Neural progenitor cell (in vitro differentiated cells): ENCODE data around the gene TMEM229B. TPM values are rescaled to one million over a fixed set of nuclear protein-coding genes. Genes with fewer than 3 reads are reported as not detected.

Experiments used
- DNase-seq: peaks from one replicate; pipeline ENCODE4 v3.0.0-alpha.2; 2016; ENCODE audit warnings: low spot score
- H2AFZ ChIP-seq: fragments of 200-600 bp; sonication (generic); replicated peaks from 2 replicates; pipeline ENCODE4 v1.6.1; 2016; ENCODE audit warnings: antibody characterized with exemption
- H3F3A ChIP-seq: fragments of 200-600 bp; sonication (generic); 2 replicates; pipeline ENCODE4 v1.6.1; 2016; ENCODE audit warnings: antibody characterized with exemption, low read depth
- H3K27ac ChIP-seq: fragments of 200-600 bp; sonication (generic); 2 replicates; pipeline ENCODE4 v1.5.1; 2016; ENCODE audit warnings: mild to moderate bottlenecking
- H3K27me3 ChIP-seq: fragments of 200-600 bp; sonication (generic); 2 replicates; pipeline ENCODE4 v1.6.1; 2016; ENCODE audit warnings: mild to moderate bottlenecking, moderate library complexity
- H3K36me3 ChIP-seq: fragments of 200-600 bp; sonication (generic); 2 replicates; pipeline ENCODE4 v1.5.1; 2016
- H3K4me1 ChIP-seq: fragments of 200-600 bp; sonication (generic); 2 replicates; pipeline ENCODE4 v1.6.1; 2016; ENCODE audit warnings: mixed run types
- H3K4me2 ChIP-seq: fragments of 200-600 bp; sonication (generic); 2 replicates; pipeline ENCODE4 v1.6.1; 2016
- H3K4me3 ChIP-seq: fragments of 200-600 bp; sonication (generic); 2 replicates; pipeline ENCODE4 v1.5.1; 2016
- H3K79me2 ChIP-seq: fragments of 200-600 bp; sonication (generic); 2 replicates; pipeline ENCODE4 v1.6.1; 2016; ENCODE audit warnings: low read depth
- H3K9ac ChIP-seq: fragments of 200-600 bp; sonication (generic); 2 replicates; pipeline ENCODE4 v1.6.1; 2016
- H3K9me3 ChIP-seq: fragments of 200-600 bp; sonication (generic); 2 replicates; pipeline ENCODE4 v1.5.1; 2016; ENCODE audit warnings: low read depth
- H4K20me1 ChIP-seq: fragments of 200-600 bp; sonication (generic); 2 replicates; pipeline ENCODE4 v1.6.1; 2016; ENCODE audit warnings: low read depth
- H3K27ac Mint-ChIP-seq: 3 replicates; pipeline ENCODE4 v1.8.0; 2021; ENCODE audit warnings: mixed read lengths
- H3K27me3 Mint-ChIP-seq: 2 replicates; pipeline ENCODE4 v1.8.0; 2022; ENCODE audit warnings: low read depth, mild to moderate bottlenecking, inconsistent platforms, moderate library complexity, mixed read lengths; ENCODE audit not compliant: insufficient read depth
- H3K36me3 Mint-ChIP-seq: 3 replicates; pipeline ENCODE4 v1.8.0; 2021; ENCODE audit warnings: mixed read lengths
- H3K4me1 Mint-ChIP-seq: 3 replicates; pipeline ENCODE4 v1.8.0; 2021; ENCODE audit warnings: mixed read lengths
- H3K4me3 Mint-ChIP-seq: 3 replicates; pipeline ENCODE4 v1.8.0; 2021; ENCODE audit warnings: mild to moderate bottlenecking, moderate library complexity, mixed read lengths
- H3K9me3 Mint-ChIP-seq: 3 replicates; pipeline ENCODE4 v1.8.0; 2020; ENCODE audit warnings: mixed read lengths
- CTCF ChIP-seq: fragments of 200-600 bp; sonication (generic); IDR thresholded peaks from 2 replicates; pipeline ENCODE4 v1.5.1; 2017; ENCODE audit warnings: antibody characterized with exemption, mild to moderate bottlenecking
- EZH2 ChIP-seq: fragments of 200-600 bp; sonication (generic); IDR thresholded peaks from 2 replicates; pipeline ENCODE4 v1.6.1; 2017; ENCODE audit warnings: antibody characterized with exemption, mild to moderate bottlenecking, moderate library complexity
- EZH2phosphoT487 ChIP-seq: fragments of 200-600 bp; sonication (generic); IDR thresholded peaks from 2 replicates; pipeline ENCODE4 v1.6.1; 2017; ENCODE audit warnings: antibody characterized with exemption
- total RNA-seq: library from RNA; depleted of rRNA; stranded (reverse); fragments of >200 nt; gene quantifications from 2 replicates; pipeline ENCODE4 v1.2.3, GENCODE V29; 2015; ENCODE audit warnings: low replicate concordance

TMEM229B gene
- total RNA-seq, 1 donor from 2014 or later, result not detected

GRCh38 chr14:67447033-67447381, 41.5 kb downstream of the TMEM229B start:
- TF ChIP-seq EZH2, result no peak
- H3F3A ChIP-seq, result no peaks in the 10 kb centered on the region
- peaks cover 14% of the 10 kb centered on the region for H3K9me3 Mint-ChIP-seq
- H4K20me1 ChIP-seq, result no peaks in the 10 kb centered on the region
- H3K27ac Mint-ChIP-seq, result no peak overlapping the region
- no peaks in the 10 kb centered on the region for H3K36me3 ChIP-seq
- no peaks in the 10 kb centered on the region for H3K27me3 ChIP-seq
- no peak overlapping the region for H3K9ac ChIP-seq
- H3K36me3 Mint-ChIP-seq, result peaks cover 3% of the 10 kb centered on the region
- H3K79me2 ChIP-seq, result no peaks in the 10 kb centered on the region
- no peak overlapping the region for H3K4me2 ChIP-seq
- H3K4me3 ChIP-seq, result no peak overlapping the region
- H3K27me3 Mint-ChIP-seq, result peaks cover 9% of the 10 kb centered on the region
- no peaks in the 10 kb centered on the region for H3K4me1 Mint-ChIP-seq
- H3K4me3 Mint-ChIP-seq, result no peak overlapping the region
- DNase-seq, result no peak
- no peaks in the 10 kb centered on the region for H3K9me3 ChIP-seq
- H2AFZ ChIP-seq, result no peak overlapping the region
- no peak overlapping the region for H3K27ac ChIP-seq
- no peaks in the 10 kb centered on the region for H3K4me1 ChIP-seq

GRCh38 chr14:67446371-67447032, 42.0 kb downstream of the TMEM229B start:
- no peak overlapping the region for H3K27ac ChIP-seq
- peaks cover 3% of the 10 kb centered on the region for H3K36me3 Mint-ChIP-seq
- peaks cover 14% of the 10 kb centered on the region for H3K9me3 Mint-ChIP-seq
- H3K4me1 Mint-ChIP-seq, result no peaks in the 10 kb centered on the region
- H3K27me3 ChIP-seq, result no peaks in the 10 kb centered on the region
- no peaks in the 10 kb centered on the region for H3K9me3 ChIP-seq
- no peaks in the 10 kb centered on the region for H3K4me1 ChIP-seq
- H3F3A ChIP-seq, result no peaks in the 10 kb centered on the region
- no peak for TF ChIP-seq EZH2
- no peak for TF ChIP-seq CTCF
- no peak for TF ChIP-seq EZH2phosphoT487
- H3K4me3 Mint-ChIP-seq, result no peak overlapping the region
- no peak overlapping the region for H3K9ac ChIP-seq
- no peak overlapping the region for H3K4me2 ChIP-seq
- no peak for DNase-seq
- H3K27me3 Mint-ChIP-seq, result peaks cover 12% of the 10 kb centered on the region
- no peak overlapping the region for H3K4me3 ChIP-seq
- H4K20me1 ChIP-seq, result no peaks in the 10 kb centered on the region
- no peaks in the 10 kb centered on the region for H3K79me2 ChIP-seq
- no peak overlapping the region for H2AFZ ChIP-seq
- H3K36me3 ChIP-seq, result no peaks in the 10 kb centered on the region
- no peak overlapping the region for H3K27ac Mint-ChIP-seq

- Histone ChIP-seq H3F3A (no peaks in the 10 kb centered on the region), H3K36me3 (no peaks in the 10 kb centered on the region), H3K27me3 (no peaks in the 10 kb centered on the region), H3K4me1 (no peaks in the 10 kb centered on the region), H3K79me2 (no peaks in the 10 kb centered on the region), H3K4me2 (no peak overlapping the region), H3K9ac (no peak overlapping the region), H3K9me3 (no peaks in the 10 kb centered on the region), H3K4me3 (no peak overlapping the region), H4K20me1 (no peaks in the 10 kb centered on the region), H3K27ac (no peak overlapping the region), H2AFZ (no peak overlapping the region)
- TF ChIP-seq EZH2phosphoT487 (no peak), EZH2 (no peak), CTCF (no peak)
- H3K27me3 Mint-ChIP-seq, result peaks cover 13% of the 10 kb centered on the region
- no peak overlapping the region for H3K27ac Mint-ChIP-seq
- peaks cover 5% of the 10 kb centered on the region for H3K9me3 Mint-ChIP-seq
- DNase-seq, result no peak
- H3K4me3 Mint-ChIP-seq, result no peak overlapping the region
- H3K4me1 Mint-ChIP-seq, result no peaks in the 10 kb centered on the region
- no peaks in the 10 kb centered on the region for H3K36me3 Mint-ChIP-seq
These were observed 44.1 kb downstream of the TMEM229B start for GRCh38 chr14:67444395-67444794.

GRCh38 chr14:67442139-67442906, 46.2 kb downstream of the TMEM229B start:
- Histone ChIP-seq H3K36me3 (no peaks in the 10 kb centered on the region), H3K4me1 (no peaks in the 10 kb centered on the region), H3K79me2 (no peaks in the 10 kb centered on the region), H3K4me3 (no peak overlapping the region), H3K27ac (no peak overlapping the region), H3K4me2 (no peak overlapping the region), H2AFZ (no peak overlapping the region), H3K9me3 (no peaks in the 10 kb centered on the region), H3K27me3 (no peaks in the 10 kb centered on the region), H4K20me1 (no peaks in the 10 kb centered on the region), H3K9ac (no peak overlapping the region), H3F3A (no peaks in the 10 kb centered on the region)
- TF ChIP-seq EZH2, result no peak
- no peak for TF ChIP-seq EZH2phosphoT487
- no peak for TF ChIP-seq CTCF
- no peak overlapping the region for H3K4me3 Mint-ChIP-seq
- H3K27me3 Mint-ChIP-seq, result peaks cover 12% of the 10 kb centered on the region
- H3K9me3 Mint-ChIP-seq, result no peaks in the 10 kb centered on the region
- no peak for DNase-seq
- H3K36me3 Mint-ChIP-seq, result no peaks in the 10 kb centered on the region
- H3K27ac Mint-ChIP-seq, result no peak overlapping the region
- H3K4me1 Mint-ChIP-seq, result no peaks in the 10 kb centered on the region
